DMS153 (cell line): ENCODE data around the gene SHQ1.
"Not testable (repeated sequence)": the region's sequence is repeated elsewhere in the genome, so short reads cannot be mapped to it uniquely, and the experiment has no call there.

Experiments
- DNase-seq: peaks from one replicate; lab custom pipeline; 2025; lab: John Stamatoyannopoulos, UW

The SHQ1 gene

DNA sequence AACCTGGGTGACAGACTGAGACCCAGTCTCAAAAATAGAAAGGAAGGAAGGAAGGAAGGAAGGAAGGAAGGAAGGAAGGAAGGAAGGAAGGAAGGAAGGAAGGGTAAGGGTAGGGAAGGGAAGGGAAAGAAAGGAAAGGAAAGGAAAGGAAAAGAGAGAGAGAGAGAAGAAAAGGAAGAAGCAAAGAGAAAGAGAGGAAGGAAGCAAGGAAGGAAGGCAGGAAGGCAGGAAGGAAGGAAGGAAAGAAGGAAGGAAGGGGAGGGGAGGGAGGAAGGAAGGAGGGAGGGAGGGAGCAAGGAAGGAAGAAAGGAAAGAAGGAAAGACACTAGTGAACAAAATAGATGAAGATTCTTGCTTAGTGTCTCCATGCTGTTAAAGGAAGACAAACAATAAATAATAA lies 129.1 kb downstream of the SHQ1 start:
- no peak for DNase-seq

- DNase-seq = not testable (repeated sequence)
These were observed 134.1 kb downstream of the SHQ1 start for GRCh38 chr3:72714135-72714534.

- not testable (repeated sequence) for DNase-seq
These were observed 137.8 kb downstream of the SHQ1 start for GRCh38 chr3:72710471-72710870.

DNA sequence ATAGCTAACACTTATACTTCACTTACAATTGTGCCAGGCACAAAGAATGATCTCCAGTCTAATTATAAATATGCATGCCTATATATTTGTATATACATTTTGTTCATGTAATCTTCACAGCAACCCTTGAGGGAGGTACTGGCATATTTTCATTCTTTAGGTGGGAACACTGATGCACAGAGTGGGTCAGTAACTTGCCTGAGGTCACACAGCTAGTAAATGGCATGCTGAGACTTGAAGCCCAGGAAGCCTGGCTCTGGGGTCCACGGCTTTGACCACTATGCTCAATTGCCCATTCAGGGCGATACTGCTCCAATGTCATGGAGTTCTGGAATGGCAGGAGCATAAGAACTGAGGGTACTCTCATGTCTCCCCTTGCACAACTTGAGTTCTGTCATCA lies 139.8 kb downstream of the SHQ1 start:
- no peak for DNase-seq

DNA sequence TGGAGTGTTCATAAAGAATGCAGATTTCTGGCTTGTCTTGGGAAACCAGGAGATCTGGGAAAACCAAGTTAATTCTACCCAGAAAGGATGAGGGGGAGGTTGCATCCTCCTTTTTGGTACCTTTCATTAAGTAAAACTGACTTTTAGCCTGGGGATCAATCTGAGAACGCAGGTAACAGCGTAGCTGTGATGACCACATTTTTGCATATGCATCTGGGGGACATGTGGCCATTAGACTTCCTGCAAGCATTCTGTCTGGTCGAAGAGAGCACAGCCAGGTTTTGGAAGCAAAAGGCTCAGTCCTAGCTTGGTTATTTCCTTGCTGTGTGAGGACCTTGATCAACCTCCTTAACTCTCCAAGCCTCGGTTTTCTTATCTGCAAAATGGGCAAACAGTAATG lies 145.2 kb downstream of the SHQ1 start:
- DNase-seq = no peak

DNA sequence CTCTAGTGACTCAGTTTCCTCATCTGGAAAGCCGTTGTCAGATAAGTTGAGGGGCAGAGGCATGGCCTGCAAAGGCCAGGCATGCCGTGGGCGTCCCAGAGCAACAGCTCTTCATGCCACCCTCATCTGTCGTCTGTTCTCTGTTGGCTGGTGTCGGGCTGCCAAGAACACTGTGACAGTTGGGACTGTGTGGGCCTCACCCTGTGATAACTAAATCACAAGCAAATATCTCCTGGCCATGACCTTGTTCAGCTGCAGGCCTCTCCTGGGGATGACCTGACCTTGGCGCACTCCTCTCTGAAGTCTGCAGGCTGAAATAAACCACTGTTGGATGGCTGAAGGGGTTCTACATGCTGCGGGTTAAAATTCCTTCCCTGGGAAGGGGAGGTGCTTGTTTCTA lies 145.9 kb downstream of the SHQ1 start:
- DNase-seq = no peak

DNA sequence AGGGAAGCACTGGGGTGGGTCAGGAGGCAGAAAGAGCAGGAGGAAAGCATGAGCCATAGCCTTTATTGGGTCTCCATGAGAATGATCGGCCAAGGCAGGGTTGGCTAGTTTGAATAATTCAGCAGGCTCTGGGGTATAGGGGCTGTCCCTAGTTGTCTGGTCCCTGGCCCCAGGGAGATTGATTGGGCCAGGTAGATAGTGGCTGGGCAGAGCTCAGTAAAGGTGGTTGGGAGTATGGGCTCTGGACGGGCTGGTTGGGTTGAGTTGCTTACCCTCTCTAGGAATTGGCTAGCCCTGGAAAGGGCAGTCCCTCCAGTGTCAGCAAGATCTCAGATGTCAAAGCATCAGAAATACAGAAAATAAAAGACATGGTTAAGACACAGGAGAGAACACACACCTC lies 148.1 kb downstream of the SHQ1 start:
- no peak for DNase-seq

DNA sequence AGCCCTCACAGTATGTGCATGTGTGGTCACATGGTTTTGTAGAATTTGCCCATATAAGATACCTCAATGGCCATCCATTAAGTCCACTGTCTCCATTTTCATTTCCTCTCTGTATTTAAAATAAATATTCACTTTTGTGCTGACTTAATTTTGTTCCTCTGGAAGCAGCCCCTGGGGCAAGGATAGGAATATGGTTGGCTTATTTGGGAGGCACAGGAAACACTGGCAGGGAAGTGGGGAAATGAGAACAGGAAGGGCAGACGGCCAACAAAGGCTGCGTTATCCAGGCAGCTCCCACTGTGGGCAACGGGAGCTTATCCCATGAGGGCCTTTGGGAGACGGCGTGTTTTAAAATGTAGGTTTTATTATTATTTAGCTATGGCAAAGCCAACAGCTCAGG lies 148.6 kb downstream of the SHQ1 start:
- DNase-seq = no peak
